ENCODE data around the gene ZBTB20. TPM values are rescaled to one million over a fixed set of nuclear protein-coding genes. Genes with fewer than 3 reads are reported as not detected.

ZBTB20 gene
- total and polyA plus RNA-seq, 2 donors (not counting 1 experiment from before 2014, with no cell fraction given), result 4.0 to 123 TPM

- no peak overlapping the region for H3K4me3 Mint-ChIP-seq
- CTCF ChIA-PET, result no interaction called here
These were observed 472.0 kb downstream of the ZBTB20 start for GRCh38 chr3:114675104-114675503.

GRCh38 chr3:114674036-114674435, 473.1 kb downstream of the ZBTB20 start:
- Histone ChIP-seq H3K36me3 (replicated peaks in 1 of 2; ENCODE audit: control extremely low read depth in 1 of 2, control insufficient read depth in 1 of 2, extremely low read depth in 1 of 2, insufficient read depth in 2 of 2, low read length in 1 of 2) (no peaks in the 10 kb centered on the region), H3K79me2 (ENCODE audit: control insufficient read depth, insufficient read depth, low read length) (no peaks in the 10 kb centered on the region), H3K4me1 (ENCODE audit: control insufficient read depth in 2 of 2, insufficient read depth in 2 of 2, low read length in 2 of 2) (no peaks in the 10 kb centered on the region), H3K4me2 (replicated peaks; ENCODE audit: low read depth, low read length, poor library complexity, severe bottlenecking) (no peak overlapping the region), H3K27me3 (replicated peaks in 1 of 4; ENCODE audit: control extremely low read depth in 1 of 4, control insufficient read depth in 3 of 4, insufficient read depth in 4 of 4, low read length in 3 of 4) (no peaks in the 10 kb centered on the region), H3K9ac (ENCODE audit: low read length) (no peak overlapping the region), H4K20me1 (ENCODE audit: control insufficient read depth, insufficient read depth, low read length, poor library complexity, severe bottlenecking) (peaks cover 5% of the 10 kb centered on the region), H3K27ac (ENCODE audit: low read length in 2 of 2) (no peak overlapping the region), H3K4me3 (ENCODE audit: control extremely low read depth in 1 of 5, extremely low read depth in 1 of 5, insufficient read depth in 1 of 5, low read depth in 2 of 5, low read length in 4 of 5) (no peak overlapping the region), H2AFZ (ENCODE audit: insufficient read depth, low read depth, low read length, poor library complexity, severe bottlenecking) (no peak overlapping the region), H3K9me3 (ENCODE audit: control extremely low read depth in 1 of 3, control insufficient read depth in 2 of 3, insufficient read depth in 1 of 3, low read length in 2 of 3) (no peaks in the 10 kb centered on the region)
- ATAC-seq (ENCODE audit: low read depth) (no peak), DNase-seq (no peak)
- POLR2A ChIA-PET, result no interaction called here
- no peak overlapping the region for H3K27ac Mint-ChIP-seq
- no peak overlapping the region for H3K4me3 Mint-ChIP-seq
- no peak for TF ChIP-seq CTCF (IDR thresholded peaks at IDR 0.05)
- TF ChIP-seq EZH2 (IDR thresholded peaks at IDR 0.05; ENCODE audit: borderline replicate concordance, insufficient read depth, low read depth, low read length, poor library complexity, severe bottlenecking), result no peak
- no peaks in the 10 kb centered on the region for H3K4me1 Mint-ChIP-seq
- CTCF ChIA-PET, result no interaction called here
- H3K27me3 Mint-ChIP-seq, result no peaks in the 10 kb centered on the region
- no peaks in the 10 kb centered on the region for H3K9me3 Mint-ChIP-seq (ENCODE audit: insufficient read depth)
- intact Hi-C loops (cut with micrococcal nuclease), result no loop called here
- WGBS (ENCODE audit: insufficient coverage), result no CpG with 5 or more reads among the region's 2 CpGs

More at GRCh38 chr3:114675104-114675503, 472.0 kb downstream of the ZBTB20 start:
- no peaks in the 10 kb centered on the region for H3K79me2 ChIP-seq (ENCODE audit: control insufficient read depth, insufficient read depth, low read length)
- no peak overlapping the region for H2AFZ ChIP-seq (ENCODE audit: insufficient read depth, low read depth, low read length, poor library complexity, severe bottlenecking)
- Mint-ChIP-seq H3K27ac (no peak overlapping the region), H3K4me1 (no peaks in the 10 kb centered on the region), H3K27me3 (no peaks in the 10 kb centered on the region), H3K9me3 (ENCODE audit: insufficient read depth) (no peaks in the 10 kb centered on the region)
- DNase-seq, result no peak
- H3K4me3 ChIP-seq (ENCODE audit: control extremely low read depth in 1 of 5, extremely low read depth in 1 of 5, insufficient read depth in 1 of 5, low read depth in 2 of 5, low read length in 4 of 5), result no peak overlapping the region
- intact Hi-C loops (cut with micrococcal nuclease), result no loop called here
- H3K9me3 ChIP-seq (ENCODE audit: control extremely low read depth in 1 of 3, control insufficient read depth in 2 of 3, insufficient read depth in 1 of 3, low read length in 2 of 3), result no peaks in the 10 kb centered on the region
- WGBS (ENCODE audit: insufficient coverage), result no CpG with 5 or more reads among the region's 4 CpGs
- peaks cover 5% of the 10 kb centered on the region for H4K20me1 ChIP-seq (ENCODE audit: control insufficient read depth, insufficient read depth, low read length, poor library complexity, severe bottlenecking)
- H3K9ac ChIP-seq (ENCODE audit: low read length), result no peak overlapping the region
- no peaks in the 10 kb centered on the region for H3K36me3 ChIP-seq (replicated peaks in 1 of 2; ENCODE audit: control extremely low read depth in 1 of 2, control insufficient read depth in 1 of 2, extremely low read depth in 1 of 2, insufficient read depth in 2 of 2, low read length in 1 of 2)
- no peak overlapping the region for H3K27ac ChIP-seq (ENCODE audit: low read length in 2 of 2)
- POLR2A ChIA-PET, result interaction anchor here (0.6 kb wide), 1 partner anchor 41 kb away, joined by 3 read pairs; no protein-coding TSS in a partner anchor
- TF ChIP-seq CTCF (IDR thresholded peaks at IDR 0.05) (no peak), EZH2 (IDR thresholded peaks at IDR 0.05; ENCODE audit: borderline replicate concordance, insufficient read depth, low read depth, low read length, poor library complexity, severe bottlenecking) (no peak)
- H3K27me3 ChIP-seq (replicated peaks in 1 of 4; ENCODE audit: control extremely low read depth in 1 of 4, control insufficient read depth in 3 of 4, insufficient read depth in 4 of 4, low read length in 3 of 4), result no peaks in the 10 kb centered on the region
- no peaks in the 10 kb centered on the region for H3K4me1 ChIP-seq (ENCODE audit: control insufficient read depth in 2 of 2, insufficient read depth in 2 of 2, low read length in 2 of 2)
- ATAC-seq (ENCODE audit: low read depth), result no peak
- H3K4me2 ChIP-seq (replicated peaks; ENCODE audit: low read depth, low read length, poor library complexity, severe bottlenecking), result no peak overlapping the region

All from B cell (primary cell).